ENCODE measurements around the gene DNAH14.

DNA sequence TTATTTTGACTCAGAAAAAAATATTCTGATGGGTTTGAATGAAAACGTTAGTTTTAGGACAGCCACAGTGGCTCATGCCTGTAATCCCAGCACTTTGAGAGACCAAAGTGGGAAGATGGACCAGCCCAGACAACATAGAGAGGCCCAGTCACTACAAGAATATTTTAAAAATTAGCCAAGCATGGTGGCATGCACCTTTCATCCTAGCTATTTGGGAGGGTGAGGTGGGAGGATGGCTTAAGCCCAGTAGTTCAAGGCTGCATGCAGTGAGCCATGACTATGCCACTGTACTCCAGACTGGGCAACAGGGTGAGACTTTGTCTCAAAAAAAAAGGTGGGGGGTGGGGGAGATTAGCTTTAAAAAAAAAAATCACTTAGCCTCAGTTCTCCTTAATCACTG lies 370.9 kb downstream of the DNAH14 start:
- TF ChIP-seq POLR2A (IDR thresholded peaks at IDR 0.05): no peak
- TF ChIP-seq, protein P1, sequence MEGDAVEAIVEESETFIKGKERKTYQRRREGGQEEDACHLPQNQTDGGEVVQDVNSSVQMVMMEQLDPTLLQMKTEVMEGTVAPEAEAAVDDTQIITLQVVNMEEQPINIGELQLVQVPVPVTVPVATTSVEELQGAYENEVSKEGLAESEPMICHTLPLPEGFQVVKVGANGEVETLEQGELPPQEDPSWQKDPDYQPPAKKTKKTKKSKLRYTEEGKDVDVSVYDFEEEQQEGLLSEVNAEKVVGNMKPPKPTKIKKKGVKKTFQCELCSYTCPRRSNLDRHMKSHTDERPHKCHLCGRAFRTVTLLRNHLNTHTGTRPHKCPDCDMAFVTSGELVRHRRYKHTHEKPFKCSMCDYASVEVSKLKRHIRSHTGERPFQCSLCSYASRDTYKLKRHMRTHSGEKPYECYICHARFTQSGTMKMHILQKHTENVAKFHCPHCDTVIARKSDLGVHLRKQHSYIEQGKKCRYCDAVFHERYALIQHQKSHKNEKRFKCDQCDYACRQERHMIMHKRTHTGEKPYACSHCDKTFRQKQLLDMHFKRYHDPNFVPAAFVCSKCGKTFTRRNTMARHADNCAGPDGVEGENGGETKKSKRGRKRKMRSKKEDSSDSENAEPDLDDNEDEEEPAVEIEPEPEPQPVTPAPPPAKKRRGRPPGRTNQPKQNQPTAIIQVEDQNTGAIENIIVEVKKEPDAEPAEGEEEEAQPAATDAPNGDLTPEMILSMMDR (IDR thresholded peaks at IDR 0.05): no peak

Measured in breast epithelium (tissue), 3 donors.